NT2/D1 (cell line): Measurements from ENCODE around the gene OR11H7.
"Not testable (repeated sequence)": the region's sequence is repeated elsewhere in the genome, so short reads cannot be mapped to it uniquely, and the experiment has no call there.

Source experiments
- DNase-seq: peaks from one replicate; pipeline ENCODE4 v3.0.0-alpha.2; 2011; ENCODE audit warnings: low read depth, low spot score
- H3K27me3 ChIP-seq: 2 replicates; pipeline ENCODE4 v1.6.0; 2011; ENCODE audit warnings: mild to moderate bottlenecking; ENCODE audit not compliant: insufficient read length, insufficient read depth
- H3K36me3 ChIP-seq: 2 replicates; pipeline ENCODE4 v1.6.1; 2011; ENCODE audit warnings: mild to moderate bottlenecking, low read length, mixed read lengths; ENCODE audit not compliant: insufficient read depth, insufficient read length
- H3K4me1 ChIP-seq: 2 replicates; pipeline ENCODE4 v1.5.1; 2011; ENCODE audit not compliant: insufficient read depth, insufficient read length
- H3K4me3 ChIP-seq: 2 replicates; pipeline ENCODE4 v1.5.1; 2011; ENCODE audit warnings: low read depth; ENCODE audit not compliant: insufficient read length
- H3K9ac ChIP-seq: 2 replicates; pipeline ENCODE4 v1.6.0; 2011; ENCODE audit warnings: low read depth; ENCODE audit not compliant: insufficient read length
- H3K9me3 ChIP-seq: 2 replicates; pipeline ENCODE4 v1.5.1; 2011; ENCODE audit warnings: mild to moderate bottlenecking, low read length; ENCODE audit not compliant: insufficient read depth
- SUZ12 ChIP-seq: IDR thresholded peaks from 2 replicates; pipeline ENCODE4 v1.6.1; 2011; ENCODE audit not compliant: insufficient read length, insufficient read depth; ENCODE audit errors: extremely low read depth
- YY1 ChIP-seq: IDR thresholded peaks from 2 replicates; pipeline ENCODE4 v1.6.1; 2011; ENCODE audit not compliant: insufficient read length, insufficient read depth
- ZNF274 ChIP-seq: IDR thresholded peaks from 2 replicates; pipeline ENCODE4 v1.6.1; 2011; ENCODE audit warnings: mild to moderate bottlenecking, low read depth, low read length

OR11H7 gene

DNA sequence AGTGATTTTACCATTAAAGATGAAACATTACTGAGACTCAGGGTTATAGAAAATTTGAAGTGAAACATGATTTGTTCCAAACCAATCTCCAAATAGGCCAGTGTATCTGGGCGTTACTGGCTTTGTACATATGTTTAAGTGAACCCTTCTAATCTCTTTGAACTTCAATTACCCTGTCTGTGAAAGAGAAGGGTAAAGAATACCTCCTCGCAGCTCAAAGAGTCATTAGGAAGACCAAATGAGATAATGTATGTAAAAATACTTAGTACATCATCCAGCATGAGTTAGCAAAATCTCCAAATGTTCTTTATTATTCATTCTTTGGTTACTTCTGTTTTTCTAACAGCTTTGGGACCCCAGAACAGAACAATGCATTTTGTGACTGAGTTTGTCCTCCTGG is 5.4 kb upstream of the OR11H7 start, which contains the start of gene OR11H6:
Gene OR11H6, plus strand, starts transcription at position 301 of the 400 bp plus-strand sequence. Its CDS starts 0 bp downstream, at position 301.
- no peak for DNase-seq
- H3K9me3 ChIP-seq: no peaks in the 10 kb centered on the region
- no peaks in the 10 kb centered on the region for H3K36me3 ChIP-seq
- H3K4me3 ChIP-seq: no peak within 1 kb of the TSS
- TF ChIP-seq SUZ12 (no peak), YY1 (no peak), ZNF274 (no peak)
- H3K4me1 ChIP-seq: no peaks in the 10 kb centered on the region
- H3K27me3 ChIP-seq: no peaks in the 10 kb centered on the region
- no peak within 1 kb of the TSS for H3K9ac ChIP-seq

DNA sequence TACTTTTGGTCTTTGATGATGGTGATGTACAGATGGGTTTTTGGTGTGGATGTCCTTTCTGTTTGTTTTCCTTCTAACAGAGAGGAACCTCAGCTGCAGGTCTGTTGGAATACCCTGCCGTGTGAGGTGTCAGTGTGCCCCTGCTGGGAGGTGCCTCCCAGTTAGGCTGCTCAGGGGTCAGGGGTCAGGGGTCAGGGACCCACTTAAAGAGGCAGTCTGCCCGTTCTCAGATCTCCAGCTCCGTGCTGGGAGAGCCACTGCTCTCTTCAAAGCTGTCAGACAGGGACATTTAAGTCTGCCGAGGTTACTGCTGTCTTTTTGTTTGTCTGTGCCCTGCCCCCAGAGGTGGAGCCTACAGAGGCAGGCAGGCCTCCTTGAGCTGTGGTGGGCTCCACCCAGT is 6.6 kb downstream of the OR11H7 start:
- H3K4me1 ChIP-seq, H3K4me3 ChIP-seq, H3K9me3 ChIP-seq, DNase-seq, H3K9ac ChIP-seq, H3K27me3 ChIP-seq, H3K36me3 ChIP-seq: not testable (repeated sequence)

DNA sequence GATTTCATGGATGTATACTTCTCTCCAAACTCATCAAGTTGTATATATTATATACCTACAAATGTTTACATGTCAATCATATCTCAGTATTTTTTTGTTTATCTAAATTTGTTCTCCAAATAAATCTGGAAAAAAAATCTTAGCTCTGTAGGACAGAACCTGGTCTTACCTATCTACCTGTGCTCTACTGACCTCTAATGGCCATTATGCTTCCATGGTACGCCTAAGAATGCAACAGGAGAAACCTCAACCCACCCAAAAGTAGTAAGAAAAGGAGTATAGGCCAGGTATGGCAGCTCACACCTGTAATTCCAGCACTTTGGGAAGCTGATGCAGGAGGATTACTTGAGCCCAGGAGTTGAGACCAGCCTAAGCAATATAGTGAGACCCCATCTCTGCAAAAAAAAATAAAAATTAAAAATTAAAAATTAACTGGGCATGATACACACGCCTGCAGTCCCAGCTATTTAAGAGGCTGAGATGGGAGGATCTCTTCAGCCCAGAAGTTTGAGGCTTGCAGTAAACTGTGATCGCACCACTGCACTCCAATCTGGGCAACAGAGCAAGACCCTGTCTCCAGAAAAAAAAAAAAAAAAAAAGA is 19.0 kb downstream of the OR11H7 start:
- DNase-seq: peak; percentile 23

DNA sequence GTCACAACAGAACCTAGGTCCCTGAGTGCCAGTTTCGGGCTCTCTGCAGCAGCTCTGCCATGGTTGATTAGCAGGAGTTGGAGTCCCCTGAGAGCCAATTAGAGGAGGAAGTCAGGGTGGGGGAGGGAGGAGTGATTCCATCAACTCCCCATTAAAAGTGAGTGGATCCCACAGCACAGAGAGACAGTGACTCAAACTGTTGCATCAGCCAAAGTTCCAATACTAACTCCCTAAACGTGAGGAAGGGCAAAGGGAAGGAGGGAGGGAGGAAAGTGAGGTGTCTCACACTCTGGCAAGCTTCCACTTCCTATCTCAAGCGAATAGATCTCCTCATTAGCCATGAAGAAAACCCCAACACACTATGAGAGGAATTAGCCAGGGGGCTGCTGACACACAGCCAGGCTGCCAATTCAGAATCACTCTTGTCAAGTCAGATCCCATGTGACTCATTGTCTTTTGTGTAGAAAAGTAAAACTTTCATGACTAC is 33.9 kb downstream of the OR11H7 start:
- H3K27me3 ChIP-seq: no peaks in the 10 kb centered on the region
- H3K36me3 ChIP-seq: no peaks in the 10 kb centered on the region
- no peak overlapping the region for H3K4me3 ChIP-seq
- no peaks in the 10 kb centered on the region for H3K4me1 ChIP-seq
- no peak overlapping the region for H3K9ac ChIP-seq
- TF ChIP-seq SUZ12 (no peak), YY1 (no peak), ZNF274 (no peak)
- DNase-seq: no peak
- no peaks in the 10 kb centered on the region for H3K9me3 ChIP-seq

More for the DNA sequence above, 19.0 kb downstream of the OR11H7 start:
- no peaks in the 10 kb centered on the region for H3K4me1 ChIP-seq
- TF ChIP-seq YY1 (no peak), SUZ12 (no peak), ZNF274 (no peak)
- H3K9ac ChIP-seq: no peak overlapping the region
- no peaks in the 10 kb centered on the region for H3K27me3 ChIP-seq
- H3K4me3 ChIP-seq: no peak overlapping the region
- no peaks in the 10 kb centered on the region for H3K36me3 ChIP-seq
- no peaks in the 10 kb centered on the region for H3K9me3 ChIP-seq

DNA sequence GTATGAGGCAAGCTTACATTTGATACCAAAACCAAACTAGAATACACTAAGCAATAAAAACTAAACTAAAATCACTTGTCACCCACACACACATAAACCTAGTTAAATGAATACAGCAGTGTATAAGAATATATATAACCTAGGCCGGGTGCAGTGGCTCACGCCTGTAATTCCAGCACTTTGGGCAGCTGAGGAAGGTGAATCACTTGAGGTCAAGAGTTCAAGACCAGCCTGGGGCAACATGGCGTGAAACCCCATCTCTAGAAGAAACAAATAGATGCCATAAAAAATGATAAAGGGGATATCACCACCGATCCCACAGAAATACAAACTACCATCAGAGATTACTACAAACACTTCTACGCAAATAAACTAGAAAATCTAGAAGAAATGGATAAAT is 35.6 kb downstream of the OR11H7 start:
- H3K9me3 ChIP-seq, H3K27me3 ChIP-seq, H3K36me3 ChIP-seq, DNase-seq, H3K4me3 ChIP-seq, H3K4me1 ChIP-seq, H3K9ac ChIP-seq: not testable (repeated sequence)

DNA sequence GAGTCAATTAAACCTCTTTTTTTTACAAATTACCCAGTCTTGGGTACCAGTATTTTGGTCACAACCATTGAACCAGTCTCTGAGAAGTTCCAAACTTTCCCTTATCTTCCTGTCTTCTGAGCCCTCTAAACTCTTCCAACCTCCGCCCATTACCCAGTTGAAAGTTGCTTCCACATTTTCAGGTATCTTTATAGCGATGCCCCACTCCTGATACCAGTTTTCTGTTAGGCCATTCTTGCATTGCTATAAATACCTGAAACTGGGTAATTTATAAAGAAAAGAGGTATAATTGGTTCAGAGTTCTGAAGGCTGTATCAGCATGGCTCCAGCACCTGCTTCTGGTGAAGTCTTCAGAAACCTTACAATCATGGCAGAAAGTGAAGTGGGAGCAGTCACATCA is 45.3 kb downstream of the OR11H7 start:
- no peak for DNase-seq
- no peaks in the 10 kb centered on the region for H3K27me3 ChIP-seq
- TF ChIP-seq SUZ12: no peak
- no peak for TF ChIP-seq ZNF274
- no peak for TF ChIP-seq YY1
- H3K4me3 ChIP-seq: no peak overlapping the region
- no peak overlapping the region for H3K9ac ChIP-seq
- peaks cover 55% of the 10 kb centered on the region for H3K9me3 ChIP-seq
- no peaks in the 10 kb centered on the region for H3K4me1 ChIP-seq
- H3K36me3 ChIP-seq: no peaks in the 10 kb centered on the region

DNA sequence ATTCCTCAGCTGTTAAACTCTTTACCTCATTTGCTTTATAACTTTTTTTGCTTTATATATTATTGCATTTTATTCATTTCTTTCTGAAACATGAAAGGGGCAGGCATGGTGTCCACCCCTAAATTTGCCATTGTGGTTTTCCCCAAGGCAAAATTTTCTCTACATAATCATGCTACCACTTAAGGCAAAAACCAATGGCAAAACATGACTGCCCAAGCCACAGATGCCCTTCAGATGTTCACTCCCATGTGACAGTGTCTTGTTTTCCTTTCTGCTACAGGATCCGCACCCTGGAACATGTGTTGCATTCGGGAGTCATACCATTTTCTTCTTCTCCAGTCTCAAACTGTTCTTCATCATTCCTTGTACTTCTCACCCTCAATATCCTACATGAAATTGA is 48.6 kb downstream of the OR11H7 start:
- no peak overlapping the region for H3K9ac ChIP-seq
- H3K27me3 ChIP-seq: no peaks in the 10 kb centered on the region
- no peak for DNase-seq
- no peak overlapping the region for H3K4me3 ChIP-seq
- TF ChIP-seq YY1 (no peak), ZNF274 (no peak), SUZ12 (no peak)
- no peaks in the 10 kb centered on the region for H3K36me3 ChIP-seq
- no peaks in the 10 kb centered on the region for H3K4me1 ChIP-seq
- H3K9me3 ChIP-seq: peaks cover 37% of the 10 kb centered on the region

DNA sequence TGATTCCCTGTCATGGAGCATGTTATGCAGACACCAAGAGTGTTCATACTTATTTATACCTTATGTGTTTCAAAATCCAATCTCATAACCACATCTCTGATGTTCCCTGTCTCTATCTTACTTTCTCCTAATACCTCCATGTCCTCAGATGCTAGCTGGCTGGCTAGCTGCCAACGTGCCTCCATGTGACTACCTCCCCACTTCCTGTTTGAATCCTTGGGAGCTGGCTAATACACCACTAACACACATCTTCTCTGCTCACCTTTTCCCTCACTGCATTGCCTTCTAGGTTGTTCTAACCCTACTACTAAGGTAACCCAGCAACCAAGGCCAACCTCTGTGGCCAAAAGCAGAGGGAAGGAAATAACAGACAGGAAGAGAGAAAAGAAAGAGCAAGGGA is 49.6 kb downstream of the OR11H7 start:
- no peaks in the 10 kb centered on the region for H3K27me3 ChIP-seq
- peaks cover 27% of the 10 kb centered on the region for H3K9me3 ChIP-seq
- H3K4me3 ChIP-seq: no peak overlapping the region
- no peak for TF ChIP-seq ZNF274
- TF ChIP-seq SUZ12: no peak
- no peak for TF ChIP-seq YY1
- no peaks in the 10 kb centered on the region for H3K36me3 ChIP-seq
- no peak for DNase-seq
- no peaks in the 10 kb centered on the region for H3K4me1 ChIP-seq
- H3K9ac ChIP-seq: no peak overlapping the region

DNA sequence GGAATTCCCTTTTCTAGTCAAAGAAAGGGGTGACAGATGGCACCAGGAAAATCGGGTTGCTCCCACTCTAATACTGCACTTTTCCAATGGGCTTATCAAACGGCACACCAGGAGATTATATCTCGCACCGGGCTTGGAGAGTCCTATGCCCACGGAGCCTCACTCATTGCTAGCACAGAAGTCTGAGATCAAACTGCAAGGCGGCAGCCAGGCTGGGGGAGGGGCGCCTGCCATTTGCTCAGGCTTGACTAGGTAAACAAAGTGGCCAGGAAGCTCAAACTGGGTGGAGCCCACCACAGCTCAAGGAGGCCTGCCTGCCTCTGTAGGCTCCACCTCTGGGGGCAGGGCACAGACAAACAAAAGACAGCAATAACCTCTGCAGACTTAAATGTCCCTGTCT is 51.5 kb downstream of the OR11H7 start:
- peaks cover 13% of the 10 kb centered on the region; the same call in 1 of the 2 replicates for H3K9me3 ChIP-seq
- H3K9ac ChIP-seq, H3K4me1 ChIP-seq, H3K4me3 ChIP-seq, H3K27me3 ChIP-seq, DNase-seq, H3K36me3 ChIP-seq: not testable (repeated sequence)
